Naive thymus-derived CD4-positive, alpha-beta T cell (primary cell): ENCODE data around the gene P2RX3. TPM values are rescaled to one million over a fixed set of nuclear protein-coding genes. Genes with fewer than 3 reads are reported as not detected.

ENCODE experiments used
- ATAC-seq: fragments of 150-1000 bp; cut with Tn5 transposase; 2 replicates; pipeline ENCODE4 v1.10.0; 2021; ENCODE audit warnings: mild to moderate bottlenecking, moderate library complexity
- CTCF ChIA-PET: fragments of 350-600 bp; sonication (Branson Sonifier 250); formaldehyde crosslinking; loops from one replicate; lab custom pipeline; 2021; ENCODE audit warnings: antibody characterized with exemption; lab: Charles Lee
- POLR2A ChIA-PET: fragments of 350-600 bp; sonication (Branson Sonifier 250); formaldehyde crosslinking; loops from one replicate; lab custom pipeline; 2021; ENCODE audit warnings: antibody characterized with exemption, inconsistent platforms; lab: Charles Lee
- DNase-seq, 9 donors: peaks; one replicate each; pipeline versions ENCODE4 v3.0.0 to v3.0.0-alpha.2; 2020 to 2022; ENCODE audit warnings: mixed read lengths in 1 of 9
- H3K27ac ChIP-seq: one replicate; pipeline ENCODE4 v1.7.0; 2013; ENCODE audit warnings: mild to moderate bottlenecking, low read depth, low read length, moderate library complexity
- H3K27me3 ChIP-seq, 2 donors: one replicate each; pipeline ENCODE4 v1.7.0; 2013; ENCODE audit warnings: low read length in 2 of 2, mild to moderate bottlenecking in 2 of 2, moderate library complexity in 2 of 2; ENCODE audit not compliant: control insufficient read depth in 2 of 2, insufficient read depth in 2 of 2
- H3K36me3 ChIP-seq, 3 experiments: 1 replicate in 2 of 3; 2 replicates in 1 of 3; pipeline ENCODE4 v1.7.0; 2013; ENCODE audit warnings: low read length in 3 of 3, mild to moderate bottlenecking in 3 of 3, moderate library complexity in 1 of 3; ENCODE audit not compliant: insufficient read depth in 3 of 3, control insufficient read depth in 2 of 3
- H3K4me1 ChIP-seq, 2 donors: one replicate each; pipeline ENCODE4 v1.7.0; 2013; ENCODE audit warnings: low read length in 2 of 2, mild to moderate bottlenecking in 2 of 2, moderate library complexity in 1 of 2; ENCODE audit not compliant: control insufficient read depth in 2 of 2, insufficient read depth in 2 of 2
- H3K4me3 ChIP-seq: 2 replicates; pipeline ENCODE4 v1.7.0; 2013; ENCODE audit warnings: mild to moderate bottlenecking, low read length
- H3K9me3 ChIP-seq, 3 experiments: 1 replicate in 2 of 3; 2 replicates in 1 of 3; pipeline ENCODE4 v1.7.0; 2013; ENCODE audit warnings: low read length in 3 of 3; ENCODE audit not compliant: control insufficient read depth in 2 of 3
- H3K27ac Mint-ChIP-seq, 9 donors: one replicate each; pipeline ENCODE4 v1.8.0; 2020 to 2022; ENCODE audit warnings: mixed read lengths in 9 of 9, mild to moderate bottlenecking in 8 of 9, moderate library complexity in 5 of 9, inconsistent platforms in 2 of 9
- H3K27me3 Mint-ChIP-seq, 5 donors: one replicate each; pipeline ENCODE4 v1.8.0; 2021 to 2022; ENCODE audit warnings: mixed read lengths in 5 of 5, mild to moderate bottlenecking in 1 of 5
- H3K36me3 Mint-ChIP-seq, 5 donors: one replicate each; pipeline ENCODE4 v1.8.0; 2020 to 2022; ENCODE audit warnings: mixed read lengths in 5 of 5, mild to moderate bottlenecking in 3 of 5, inconsistent platforms in 1 of 5
- H3K4me1 Mint-ChIP-seq, 7 donors: one replicate each; pipeline ENCODE4 v1.8.0; 2020 to 2022; ENCODE audit warnings: mixed read lengths in 7 of 7, mild to moderate bottlenecking in 3 of 7, inconsistent platforms in 1 of 7
- H3K4me3 Mint-ChIP-seq, 10 donors: one replicate each; pipeline ENCODE4 v1.8.0; 2020 to 2022; ENCODE audit warnings: mild to moderate bottlenecking in 10 of 10, mixed read lengths in 10 of 10, moderate library complexity in 6 of 10, inconsistent platforms in 2 of 10
- H3K9me3 Mint-ChIP-seq, 11 donors: one replicate each; pipeline ENCODE4 v1.8.0; 2020 to 2022; ENCODE audit warnings: mixed read lengths in 11 of 11, mild to moderate bottlenecking in 4 of 11, inconsistent platforms in 1 of 11, moderate library complexity in 1 of 11
- intact Hi-C, 2 donors: fragments of 100-400 bp; cut with micrococcal nuclease; formaldehyde crosslinking; loops; one replicate each; pipeline ENCODE4 v1.15.1; 2023
- polyA plus RNA-seq, 2 donors: library from polyadenylated mRNA; unstranded; fragments of 300-500 nt; fragmentation: Illumina TruSeq; gene quantifications; one replicate each; pipeline ENCODE4 v1.2.3, GENCODE V29; 2021
- total RNA-seq, 6 experiments: library from RNA in 5 of 6; stranded (reverse) in 5 of 6; gene quantifications; 1 replicate in 5 of 6; 2 replicates in 1 of 6; pipeline ENCODE4 v1.2.3 and lab custom pipeline; 2021 to 2026

P2RX3 gene
- total and polyA plus RNA-seq, 7 experiments from 2014 or later: not detected

DNA sequence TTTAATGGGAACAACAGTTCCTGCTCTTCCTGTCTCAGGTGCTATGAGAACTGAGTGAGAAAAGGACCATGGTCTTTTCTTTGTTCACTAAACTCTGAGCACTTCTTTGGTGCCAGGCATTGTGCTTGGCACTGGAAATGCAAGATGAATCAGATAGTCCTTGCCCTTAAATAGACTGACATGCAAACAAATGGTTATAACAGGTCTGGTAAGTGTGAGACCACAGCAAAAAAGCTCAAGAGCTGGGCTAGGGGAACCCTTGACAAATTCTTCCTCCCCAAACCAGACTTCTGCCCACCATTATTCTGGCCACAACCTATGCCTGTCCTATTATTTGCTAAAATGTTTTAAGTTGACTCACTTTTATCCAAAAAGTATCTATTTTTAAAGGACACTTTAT is 83.7 kb downstream of the P2RX3 start:
- H3K27me3 ChIP-seq: no peaks in the 10 kb centered on the region
- intact Hi-C loops: loop anchor here in 1 of 2 donors (10.0 kb wide), 1 partner anchor 1153 kb away; the partner anchor contains the start of genes LPXN and ZFP91
- POLR2A ChIA-PET: no interaction called here
- no peak for DNase-seq
- H3K36me3 ChIP-seq: peaks cover 3 to 14% (median 4%) of the 10 kb centered on the region in 3 experiments
- Mint-ChIP-seq H3K27me3 (no peaks in the 10 kb centered on the region), H3K4me1 (peaks cover 32 to 47% (median 44%) of the 10 kb centered on the region in 7 donors), H3K36me3 (peaks cover 6 to 48% (median 26%) of the 10 kb centered on the region in 5 donors), H3K9me3 (peaks cover 0 to 2% (median 0%) of the 10 kb centered on the region in 11 donors), H3K4me3 (no peak overlapping the region), H3K27ac (peak overlapping the region in 3 of 9 donors; percentile 28 to 91 (median 42))
- no peak overlapping the region for H3K27ac ChIP-seq
- peaks cover 24 to 41% of the 10 kb centered on the region in 2 donors for H3K4me1 ChIP-seq
- H3K4me3 ChIP-seq: no peak overlapping the region
- ATAC-seq: no peak
- CTCF ChIA-PET: interaction anchor here (1.4 kb wide), 1 partner anchor 34 kb away, joined by 3 read pairs; no protein-coding TSS in a partner anchor
- no peaks in the 10 kb centered on the region for H3K9me3 ChIP-seq

Other genes starting within 250 kb of the P2RX3 start
- gene LRRC55, start 156.4 kb upstream of the P2RX3 start, total RNA-seq: not detected
- gene LRRC55, start 156.4 kb upstream of the P2RX3 start, polyA plus RNA-seq: not detected
- not detected for gene APLNR, start 101.1 kb upstream of the P2RX3 start, total RNA-seq
- not detected for gene APLNR, start 101.1 kb upstream of the P2RX3 start, polyA plus RNA-seq
- gene TNKS1BP1, start 13.4 kb upstream of the P2RX3 start, total RNA-seq: 10 to 100 TPM; 11.2 to 22.0 (median 15.9) TPM
- gene TNKS1BP1, start 13.4 kb upstream of the P2RX3 start, polyA plus RNA-seq: 1 to 10 TPM; 2.8 to 7.5 TPM
- 100 to 1,000 TPM in 1 of 5 experiments, 10 to 100 TPM in 4; 46.9 to 146 (median 70.1) TPM for gene SSRP1, start 2.5 kb upstream of the P2RX3 start, total RNA-seq
- gene SSRP1, start 2.5 kb upstream of the P2RX3 start, polyA plus RNA-seq: 10 to 100 TPM; 34.3 to 48.9 TPM
- gene PRG3, start 42.8 kb downstream of the P2RX3 start, total RNA-seq: not detected
- not detected for gene PRG3, start 42.8 kb downstream of the P2RX3 start, polyA plus RNA-seq
- gene PRG2, start 52.3 kb downstream of the P2RX3 start, total RNA-seq: 1 to 10 TPM in 1 of 5 experiments, under 1 TPM in 2, not detected in 2; 0.44 to 1.7 (median 0.48) TPM
- not detected for gene PRG2, start 52.3 kb downstream of the P2RX3 start, polyA plus RNA-seq
- 10 to 100 TPM; 10.5 to 67.9 (median 12.2) TPM for gene SLC43A3, start 88.8 kb downstream of the P2RX3 start, total RNA-seq
- 10 to 100 TPM; 10.0 to 16.7 TPM for gene SLC43A3, start 88.8 kb downstream of the P2RX3 start, polyA plus RNA-seq
- under 1 TPM in 3 of 5 experiments, not detected in 2; 0.19 to 0.47 (median 0.27) TPM for gene RTN4RL2, start 122.2 kb downstream of the P2RX3 start, total RNA-seq
- gene RTN4RL2, start 122.2 kb downstream of the P2RX3 start, polyA plus RNA-seq: under 1 TPM; 0.08 to 0.44 TPM
- gene SLC43A1, start 177.3 kb downstream of the P2RX3 start, total RNA-seq: 10 to 100 TPM; 10.1 to 19.2 (median 16.3) TPM
- gene SLC43A1, start 177.3 kb downstream of the P2RX3 start, polyA plus RNA-seq: 10 to 100 TPM; 12.7 to 15.4 TPM
- 10 to 100 TPM; 23.7 to 52.8 (median 34.7) TPM for gene TIMM10, start 192.4 kb downstream of the P2RX3 start, total RNA-seq
- 10 to 100 TPM; 76.5 to 79.4 TPM for gene TIMM10, start 192.4 kb downstream of the P2RX3 start, polyA plus RNA-seq
- not detected for gene SMTNL1, start 199.2 kb downstream of the P2RX3 start, total RNA-seq
- gene SMTNL1, start 199.2 kb downstream of the P2RX3 start, polyA plus RNA-seq: under 1 TPM; 0.28 to 0.44 TPM
- 100 to 1,000 TPM in 1 of 5 experiments, 10 to 100 TPM in 4; 51.1 to 326 (median 64.2) TPM for gene UBE2L6, start 229.3 kb downstream of the P2RX3 start, total RNA-seq
- gene UBE2L6, start 229.3 kb downstream of the P2RX3 start, polyA plus RNA-seq: 100 to 1,000 TPM; 236 to 238 TPM